ENCODE data around the gene TMEM178B.

DNA sequence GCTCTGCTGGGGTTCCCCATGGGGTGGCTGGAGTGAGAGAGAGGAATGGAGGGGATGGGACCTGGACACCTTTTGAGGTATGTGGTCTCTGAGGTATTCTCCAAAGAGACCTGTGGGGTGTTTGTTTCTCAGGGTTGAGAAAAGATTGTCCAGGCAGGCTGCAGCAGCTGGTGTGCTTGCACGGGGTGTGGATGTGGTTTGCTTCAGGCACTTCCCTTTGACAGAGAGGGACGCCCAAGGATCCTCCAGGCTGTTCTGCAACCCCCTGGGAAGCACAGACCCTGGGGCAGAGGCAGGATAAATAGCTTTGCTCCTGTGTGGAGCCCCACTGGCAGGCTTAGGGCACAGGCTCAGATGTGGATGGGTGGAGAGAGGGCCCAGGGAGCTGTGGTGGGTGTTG lies 362.3 kb downstream of the TMEM178B start:
- TF ChIP-seq, protein P1, sequence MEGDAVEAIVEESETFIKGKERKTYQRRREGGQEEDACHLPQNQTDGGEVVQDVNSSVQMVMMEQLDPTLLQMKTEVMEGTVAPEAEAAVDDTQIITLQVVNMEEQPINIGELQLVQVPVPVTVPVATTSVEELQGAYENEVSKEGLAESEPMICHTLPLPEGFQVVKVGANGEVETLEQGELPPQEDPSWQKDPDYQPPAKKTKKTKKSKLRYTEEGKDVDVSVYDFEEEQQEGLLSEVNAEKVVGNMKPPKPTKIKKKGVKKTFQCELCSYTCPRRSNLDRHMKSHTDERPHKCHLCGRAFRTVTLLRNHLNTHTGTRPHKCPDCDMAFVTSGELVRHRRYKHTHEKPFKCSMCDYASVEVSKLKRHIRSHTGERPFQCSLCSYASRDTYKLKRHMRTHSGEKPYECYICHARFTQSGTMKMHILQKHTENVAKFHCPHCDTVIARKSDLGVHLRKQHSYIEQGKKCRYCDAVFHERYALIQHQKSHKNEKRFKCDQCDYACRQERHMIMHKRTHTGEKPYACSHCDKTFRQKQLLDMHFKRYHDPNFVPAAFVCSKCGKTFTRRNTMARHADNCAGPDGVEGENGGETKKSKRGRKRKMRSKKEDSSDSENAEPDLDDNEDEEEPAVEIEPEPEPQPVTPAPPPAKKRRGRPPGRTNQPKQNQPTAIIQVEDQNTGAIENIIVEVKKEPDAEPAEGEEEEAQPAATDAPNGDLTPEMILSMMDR (IDR thresholded peaks at IDR 0.05; ENCODE audit: poor library complexity, severe bottlenecking): no peak
- TF ChIP-seq EP300 (conservative IDR thresholded peaks at IDR 0.05; ENCODE audit: poor library complexity, severe bottlenecking) (no peak), EZH2 (IDR thresholded peaks at IDR 0.05; ENCODE audit: borderline replicate concordance, insufficient read depth, low read length, poor library complexity, severe bottlenecking) (no peak)
- TF ChIP-seq, protein P2, sequence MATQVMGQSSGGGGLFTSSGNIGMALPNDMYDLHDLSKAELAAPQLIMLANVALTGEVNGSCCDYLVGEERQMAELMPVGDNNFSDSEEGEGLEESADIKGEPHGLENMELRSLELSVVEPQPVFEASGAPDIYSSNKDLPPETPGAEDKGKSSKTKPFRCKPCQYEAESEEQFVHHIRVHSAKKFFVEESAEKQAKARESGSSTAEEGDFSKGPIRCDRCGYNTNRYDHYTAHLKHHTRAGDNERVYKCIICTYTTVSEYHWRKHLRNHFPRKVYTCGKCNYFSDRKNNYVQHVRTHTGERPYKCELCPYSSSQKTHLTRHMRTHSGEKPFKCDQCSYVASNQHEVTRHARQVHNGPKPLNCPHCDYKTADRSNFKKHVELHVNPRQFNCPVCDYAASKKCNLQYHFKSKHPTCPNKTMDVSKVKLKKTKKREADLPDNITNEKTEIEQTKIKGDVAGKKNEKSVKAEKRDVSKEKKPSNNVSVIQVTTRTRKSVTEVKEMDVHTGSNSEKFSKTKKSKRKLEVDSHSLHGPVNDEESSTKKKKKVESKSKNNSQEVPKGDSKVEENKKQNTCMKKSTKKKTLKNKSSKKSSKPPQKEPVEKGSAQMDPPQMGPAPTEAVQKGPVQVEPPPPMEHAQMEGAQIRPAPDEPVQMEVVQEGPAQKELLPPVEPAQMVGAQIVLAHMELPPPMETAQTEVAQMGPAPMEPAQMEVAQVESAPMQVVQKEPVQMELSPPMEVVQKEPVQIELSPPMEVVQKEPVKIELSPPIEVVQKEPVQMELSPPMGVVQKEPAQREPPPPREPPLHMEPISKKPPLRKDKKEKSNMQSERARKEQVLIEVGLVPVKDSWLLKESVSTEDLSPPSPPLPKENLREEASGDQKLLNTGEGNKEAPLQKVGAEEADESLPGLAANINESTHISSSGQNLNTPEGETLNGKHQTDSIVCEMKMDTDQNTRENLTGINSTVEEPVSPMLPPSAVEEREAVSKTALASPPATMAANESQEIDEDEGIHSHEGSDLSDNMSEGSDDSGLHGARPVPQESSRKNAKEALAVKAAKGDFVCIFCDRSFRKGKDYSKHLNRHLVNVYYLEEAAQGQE (IDR thresholded peaks at IDR 0.05; ENCODE audit: borderline replicate concordance): no peak

All from neural cell (in vitro differentiated cells).